AG10803 (cell line): ENCODE results near the gene SYCN.
"Not testable (repeated sequence)": the region's sequence is repeated elsewhere in the genome, so short reads cannot be mapped to it uniquely, and the experiment has no call there.

Source experiments
- DNase-seq: peaks from one replicate; pipeline ENCODE4 v3.0.0; 2010; ENCODE audit warnings: low read depth
- H3K4me3 ChIP-seq: 2 replicates; pipeline ENCODE4 v1.5.1; 2011; ENCODE audit warnings: mild to moderate bottlenecking, low read length, control low read depth
- CTCF ChIP-seq: conservative IDR thresholded peaks from 2 replicates; pipeline ENCODE4 v1.5.1; 2011; ENCODE audit warnings: mild to moderate bottlenecking, low read length, control low read depth, inconsistent platforms

The SYCN gene

GRCh38 chr19:39237200-39238184 is 33.4 kb upstream of the SYCN start:
- no peak for TF ChIP-seq CTCF
- DNase-seq, result no peak
- no peak overlapping the region for H3K4me3 ChIP-seq

- no peak overlapping the region for H3K4me3 ChIP-seq
- TF ChIP-seq CTCF, result no peak
- DNase-seq, result no peak
These were observed 32.5 kb upstream of the SYCN start for GRCh38 chr19:39236527-39236926.

DNA sequence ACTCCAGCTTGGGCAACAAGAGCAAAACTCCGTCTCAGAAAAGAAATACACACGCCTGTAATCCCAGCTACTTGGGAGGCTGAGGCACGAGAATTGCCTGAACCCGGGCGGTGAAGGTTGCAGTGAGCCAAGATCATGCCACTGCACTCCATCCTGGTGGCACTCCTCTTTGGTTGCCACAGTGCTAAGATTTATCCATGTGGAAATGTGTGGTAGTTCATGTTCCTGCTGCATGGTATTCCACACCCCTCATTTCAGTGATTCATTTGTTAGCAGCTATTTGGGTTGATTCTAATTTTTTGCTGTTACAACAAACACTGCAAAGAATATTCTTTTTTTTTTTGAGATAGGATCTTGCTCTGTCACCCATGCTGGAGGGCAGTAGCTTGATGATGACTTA is 28.6 kb upstream of the SYCN start:
- no peak for DNase-seq
- no peak for TF ChIP-seq CTCF
- H3K4me3 ChIP-seq, result no peak overlapping the region

- no peak for DNase-seq
- no peak overlapping the region for H3K4me3 ChIP-seq
- TF ChIP-seq CTCF, result no peak
These were observed 26.2 kb upstream of the SYCN start for GRCh38 chr19:39230096-39230764.

DNA sequence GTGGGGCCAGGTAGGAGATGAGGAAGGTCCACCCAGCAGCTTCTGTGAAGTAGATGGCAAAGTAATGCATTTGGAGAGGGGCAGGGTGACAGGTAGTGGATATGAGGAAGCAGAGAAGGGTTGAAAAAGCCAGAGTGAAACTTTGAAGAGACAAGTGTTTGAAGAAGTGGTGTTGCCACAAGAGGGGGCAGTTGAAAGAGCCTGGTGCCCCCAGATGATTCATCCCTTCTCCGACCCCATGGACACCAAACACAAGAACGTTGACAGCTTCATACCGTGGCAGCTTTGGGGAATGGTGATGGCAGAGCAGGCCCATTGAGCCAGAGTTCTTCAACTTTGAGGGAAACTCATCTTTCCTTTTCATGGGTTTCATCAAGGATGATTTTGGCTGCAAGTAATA is 20.8 kb upstream of the SYCN start:
- TF ChIP-seq CTCF, result no peak
- H3K4me3 ChIP-seq, result no peak overlapping the region
- no peak for DNase-seq

GRCh38 chr19:39223703-39224279 is 19.7 kb upstream of the SYCN start:
- peak; percentile 5 for DNase-seq
- H3K4me3 ChIP-seq, result no peak overlapping the region
- no peak for TF ChIP-seq CTCF

GRCh38 chr19:39219108-39219507 is 15.0 kb upstream of the SYCN start:
- not testable (repeated sequence) for DNase-seq, H3K4me3 ChIP-seq
